Endothelial cell of umbilical vein (primary cell): ENCODE results near the gene TAB3. TPM values are rescaled to one million over a fixed set of nuclear protein-coding genes. Genes with fewer than 3 reads are reported as not detected.

Source experiments
- BruUV-seq: library from RNA; stranded (reverse); fragments of 400-500 nt; replicated peaks from 2 replicates; lab custom pipeline; 2021; lab: Mats Ljungman, UMichigan
- CTCF ChIA-PET: fragments of 300-600, 350-600 bp; sonication (Branson Sonifier 250); formaldehyde crosslinking; loops from one replicate; lab custom pipeline; 2021; ENCODE audit warnings: antibody characterized with exemption, inconsistent platforms; lab: Charles Lee
- POLR2A ChIA-PET: fragments of 300-600, 350-600 bp; sonication (Branson Sonifier 250); formaldehyde crosslinking; loops from one replicate; lab custom pipeline; 2021; ENCODE audit warnings: antibody characterized with exemption, inconsistent platforms; lab: Charles Lee
- DNase-seq: peaks from one replicate; pipeline ENCODE4 v3.0.0-alpha.2; 2011; ENCODE audit warnings: low read depth, low spot score
- FAIRE-seq: peaks from 2 replicates; lab custom pipeline; 2011; peaks lifted over from hg19 to GRCh38; lab: Jason Lieb, UNC
- H2AFZ ChIP-seq: 2 replicates; pipeline ENCODE4 v1.6.0; 2012; ENCODE audit warnings: low read depth, low read length, control low read depth, inconsistent platforms
- H3K27ac ChIP-seq: 2 replicates; pipeline ENCODE4 v1.5.1; 2011; ENCODE audit warnings: low read depth, mild to moderate bottlenecking, control low read depth, low read length, moderate library complexity; ENCODE audit not compliant: insufficient read depth
- H3K27me3 ChIP-seq, 2 experiments: 2 replicates each; pipeline versions ENCODE4 v1.6.0 to v1.6.1; 2011; ENCODE audit warnings: low read length in 2 of 2, mixed read lengths in 1 of 2; ENCODE audit not compliant: control insufficient read depth in 2 of 2, insufficient read depth in 2 of 2
- H3K36me3 ChIP-seq, 2 experiments: 2 replicates in 1 of 2; 3 replicates in 1 of 2; pipeline ENCODE4 v1.5.1; 2011; ENCODE audit warnings: low read length in 2 of 2, mild to moderate bottlenecking in 1 of 2, moderate library complexity in 1 of 2; ENCODE audit not compliant: control insufficient read depth in 2 of 2, insufficient read depth in 2 of 2; ENCODE audit errors: extremely low read depth in 1 of 2
- H3K4me1 ChIP-seq: 3 replicates; pipeline ENCODE4 v1.5.1; 2011; ENCODE audit warnings: mild to moderate bottlenecking, low read length; ENCODE audit not compliant: control insufficient read depth, insufficient read depth; ENCODE audit errors: extremely low read depth
- H3K4me2 ChIP-seq: 2 replicates; pipeline ENCODE4 v1.6.1; 2011; ENCODE audit warnings: low read length, control low read depth, mixed read lengths; ENCODE audit not compliant: insufficient read depth
- H3K4me3 ChIP-seq, 3 experiments: fragments of 200-600 bp in 1 of 3; sonication (generic), shearing (Covaris generic) in 1 of 3; replicated peaks in 1 of 3; 2 replicates each; pipeline ENCODE4 v1.5.1; 2011 to 2016; ENCODE audit warnings: control low read depth in 3 of 3, low read length in 3 of 3, mild to moderate bottlenecking in 2 of 3, inconsistent platforms in 1 of 3, low read depth in 1 of 3, moderate library complexity in 1 of 3; ENCODE audit not compliant: insufficient read depth in 1 of 3
- H3K79me2 ChIP-seq: 2 replicates; pipeline ENCODE4 v1.6.0; 2012; ENCODE audit warnings: low read length, inconsistent platforms; ENCODE audit not compliant: control insufficient read depth, insufficient read depth
- H3K9ac ChIP-seq: replicated peaks from 2 replicates; pipeline ENCODE3; 2011; ENCODE audit warnings: low read length, control low read depth; ENCODE audit not compliant: insufficient read depth; ENCODE audit errors: extremely low read depth
- H3K9me1 ChIP-seq: replicated peaks from 3 replicates; pipeline ENCODE4 v1.6.0; 2011; ENCODE audit warnings: mild to moderate bottlenecking, low read length; ENCODE audit not compliant: control insufficient read depth, insufficient read depth; ENCODE audit errors: extremely low read depth
- H3K9me3 ChIP-seq: replicated peaks from 2 replicates; pipeline ENCODE4 v1.5.1; 2012; ENCODE audit warnings: low read length, inconsistent platforms; ENCODE audit not compliant: control insufficient read depth, insufficient read depth
- H4K20me1 ChIP-seq: replicated peaks from 2 replicates; pipeline ENCODE3; 2011; ENCODE audit warnings: mild to moderate bottlenecking, low read length; ENCODE audit not compliant: control insufficient read depth, insufficient read depth; ENCODE audit errors: extremely low read depth
- CTCF ChIP-seq, 2 donors: IDR thresholded peaks; 1 replicate in 1 of 2; 2 replicates in 1 of 2; pipeline ENCODE4 v1.5.1; 2011; ENCODE audit warnings: low read length in 2 of 2, mild to moderate bottlenecking in 2 of 2, moderate library complexity in 2 of 2, control low read depth in 1 of 2, inconsistent platforms in 1 of 2, low read depth in 1 of 2; ENCODE audit not compliant: insufficient read depth in 1 of 2; ENCODE audit errors: extremely low read depth in 1 of 2
- EZH2 ChIP-seq: IDR thresholded peaks from 2 replicates; pipeline ENCODE4 v1.6.1; 2012; ENCODE audit warnings: borderline replicate concordance, low read depth, mild to moderate bottlenecking, moderate library complexity, low read length, inconsistent platforms; ENCODE audit not compliant: severe bottlenecking
- FOS ChIP-seq: IDR thresholded peaks from 2 replicates; pipeline ENCODE4 v1.6.1; 2011; ENCODE audit warnings: mild to moderate bottlenecking, low read length, moderate library complexity, borderline replicate concordance; ENCODE audit not compliant: insufficient read depth
- GATA2 ChIP-seq: IDR thresholded peaks from 2 replicates; pipeline ENCODE4 v1.7.0; 2011; ENCODE audit warnings: low read depth, mild to moderate bottlenecking, moderate library complexity, mixed read lengths, low read length; ENCODE audit not compliant: insufficient read length, insufficient read depth
- JUN ChIP-seq: IDR thresholded peaks from 2 replicates; pipeline ENCODE4 v1.6.1; 2011; ENCODE audit warnings: borderline replicate concordance, low read depth; ENCODE audit not compliant: insufficient read length, insufficient read depth
- MAX ChIP-seq: IDR thresholded peaks from 2 replicates; pipeline ENCODE4 v1.6.1; 2011; ENCODE audit not compliant: insufficient read depth, insufficient read length
- MYC ChIP-seq: IDR thresholded peaks from one replicate; pipeline ENCODE4 v1.6.1; 2011; ENCODE audit warnings: mild to moderate bottlenecking, low read depth, low read length
- POLR2A ChIP-seq: IDR thresholded peaks from 2 replicates; pipeline ENCODE4 v1.6.1; 2012; ENCODE audit warnings: low read depth, mild to moderate bottlenecking, control low read depth, low read length
- POLR2AphosphoS5 ChIP-seq: IDR thresholded peaks from 2 replicates; pipeline ENCODE4 v1.6.1; 2012; ENCODE audit warnings: low read depth, mild to moderate bottlenecking, control low read depth, low read length, moderate library complexity; ENCODE audit not compliant: insufficient read depth
- dilution Hi-C: fragments of 300-500 bp; cut with MboI; formaldehyde crosslinking; loops from one replicate; pipeline ENCODE4 v1.15.0; 2019; ENCODE audit warnings: low sequenced_read_pairs; ENCODE audit not compliant: extremely low pct_ligation_motif_present
- intact Hi-C: fragments of 100-400 bp; cut with micrococcal nuclease; formaldehyde crosslinking; loops from one replicate; pipeline ENCODE4 v1.10.0; 2022
- polyA plus RNA-seq, 4 experiments: library from polyadenylated mRNA; depleted of rRNA in 3 of 4; stranded (reverse) in 3 of 4; unstranded in 1 of 4; fragments of >200 nt; gene quantifications; 2 replicates each; pipeline versions ENCODE4 v1.2.1 to v1.2.3, GENCODE V29; 2011 to 2012; ENCODE audit warnings: missing spikeins in 1 of 4
- total RNA-seq: library from RNA; stranded (reverse); gene quantifications from 2 replicates; pipeline ENCODE4 v1.2.3, GENCODE V29; 2021

Gene TAB3
- total and polyA plus RNA-seq, 2 donors (not counting 3 experiments of a cell fraction or from before 2014, with no cell fraction given), result 11.5 to 11.7 TPM

DNA sequence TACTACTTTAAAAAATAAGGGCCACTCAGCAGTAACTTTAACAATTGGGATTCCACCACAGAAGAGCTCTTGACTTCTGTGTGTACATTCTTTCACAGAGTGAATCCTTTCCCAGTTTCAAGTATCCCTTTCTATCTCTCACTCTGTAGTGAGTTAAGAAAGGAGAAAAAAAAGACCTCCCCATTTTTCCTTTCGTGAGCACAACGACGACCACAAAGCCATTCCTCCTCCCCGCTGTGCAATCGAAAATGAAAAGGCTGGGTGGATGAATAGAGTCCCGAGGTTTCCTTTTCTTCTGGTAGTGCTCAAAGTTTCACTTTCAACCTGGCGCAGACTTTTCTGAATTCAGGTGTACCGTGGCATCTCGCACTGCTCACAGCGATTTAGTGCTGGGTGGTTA lies 58.0 kb downstream of the TAB3 start:
- intact Hi-C loops (no loop called here), dilution Hi-C loops (no loop called here)
- no peaks in the 10 kb centered on the region for H3K36me3 ChIP-seq
- H2AFZ ChIP-seq, result no peak overlapping the region
- H3K4me1 ChIP-seq, result no peaks in the 10 kb centered on the region
- ChIA-PET CTCF (no interaction called here), POLR2A (no interaction called here)
- H4K20me1 ChIP-seq, result no peaks in the 10 kb centered on the region
- no peak overlapping the region for H3K27ac ChIP-seq
- FAIRE-seq (peak; percentile 42), DNase-seq (no peak)
- H3K79me2 ChIP-seq, result no peaks in the 10 kb centered on the region
- H3K9me1 ChIP-seq, result no peaks in the 10 kb centered on the region
- H3K4me3 ChIP-seq, result no peak overlapping the region
- no peaks in the 10 kb centered on the region for H3K9me3 ChIP-seq
- H3K4me2 ChIP-seq, result no peak overlapping the region
- no peak overlapping the region for H3K9ac ChIP-seq
- H3K27me3 ChIP-seq, result no peaks in the 10 kb centered on the region
- TF ChIP-seq MYC, result no peak
- TF ChIP-seq EZH2, result no peak
- TF ChIP-seq GATA2, result no peak
- no peak for TF ChIP-seq CTCF (IDR thresholded peaks at IDR 0.05; ENCODE audit: extremely low read depth in 1 of 2, insufficient read depth in 1 of 2, low read depth in 1 of 2, low read length in 2 of 2)
- no peak for TF ChIP-seq FOS
- TF ChIP-seq POLR2A, result no peak
- TF ChIP-seq POLR2AphosphoS5, result no peak
- TF ChIP-seq MAX, result no peak
- TF ChIP-seq JUN, result no peak
- BruUV-seq, result no TSS peak
